ENCODE measurements around the gene SART3. TPM values are rescaled to one million over a fixed set of nuclear protein-coding genes. Genes with fewer than 3 reads are reported as not detected.

SART3 gene
- total RNA-seq, result 10 to 100 TPM; 81.2 to 99.7 TPM

- no peaks in the 10 kb centered on the region for H3K27me3 Mint-ChIP-seq
- no peaks in the 10 kb centered on the region for H3K9me3 Mint-ChIP-seq (ENCODE audit: low read depth)
- peak within 1 kb of the TSS; percentile 97 for H3K4me3 Mint-ChIP-seq
- CTCF ChIA-PET, result interaction anchor here (0.9 to 16.9 kb wide), 11 partner anchors 8 to 532 kb away, joined by 3 to 382 read pairs (median 5); partner anchors contain the start of genes ALKBH2 and FICD
- H3K4me1 Mint-ChIP-seq, result peaks cover 62% of the 10 kb centered on the region
- peaks cover 44% of the 10 kb centered on the region for H3K36me3 Mint-ChIP-seq
- peak within 1 kb of the TSS; percentile 99 for H3K27ac Mint-ChIP-seq
- DNase-seq (peak; percentile 89), ATAC-seq (peak; percentile 43)
These were observed at the start of gene SART3 for GRCh38 chr12:108560752-108561719. SART3 (minus strand) TSS chr12:108561173; CDS start chr12:108561154, 19 bp downstream.

DNA sequence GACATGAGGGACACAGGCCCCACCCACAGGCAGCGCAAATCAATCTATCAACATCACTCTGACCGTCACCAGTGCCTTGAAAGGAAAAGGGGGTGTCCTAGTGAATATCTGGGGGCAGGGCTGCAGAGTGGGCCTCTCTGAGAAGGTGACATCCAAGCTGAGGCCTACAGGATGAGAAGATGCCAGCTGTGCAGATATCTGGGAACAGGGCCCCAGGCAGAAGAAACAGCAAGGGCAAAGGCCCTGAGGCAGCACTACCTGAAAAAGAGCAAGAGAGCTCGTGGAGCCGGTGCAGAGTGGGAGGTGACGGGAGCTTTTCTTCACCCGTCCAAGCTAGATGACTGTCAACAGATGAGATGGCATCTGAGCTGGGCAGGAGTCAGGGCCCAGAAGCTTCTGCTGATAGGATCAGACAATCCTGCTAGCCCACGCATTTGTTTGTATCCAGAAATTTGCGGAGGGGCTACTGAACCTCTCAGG lies 49.4 kb upstream of the SART3 start:
- Mint-ChIP-seq H3K27me3 (peaks cover 3% of the 10 kb centered on the region), H3K9me3 (ENCODE audit: low read depth) (peaks cover 2% of the 10 kb centered on the region), H3K4me3 (no peak overlapping the region), H3K27ac (no peak overlapping the region), H3K4me1 (peaks cover 12% of the 10 kb centered on the region), H3K36me3 (peaks cover 2% of the 10 kb centered on the region)
- DNase-seq (no peak), ATAC-seq (no peak)
- CTCF ChIA-PET, result no interaction called here

- DNase-seq, result no peak
- H3K9me3 Mint-ChIP-seq (ENCODE audit: low read depth), result peaks cover 2% of the 10 kb centered on the region
- no peak overlapping the region for H3K27ac Mint-ChIP-seq
- H3K27me3 Mint-ChIP-seq, result peaks cover 6% of the 10 kb centered on the region
- H3K4me3 Mint-ChIP-seq, result no peak overlapping the region
- CTCF ChIA-PET, result interaction anchor here (1.5 kb wide), 1 partner anchor 8 kb away, joined by 9 read pairs; no protein-coding TSS in a partner anchor
- H3K36me3 Mint-ChIP-seq, result no peaks in the 10 kb centered on the region
- H3K4me1 Mint-ChIP-seq, result peaks cover 11% of the 10 kb centered on the region
- ATAC-seq, result no peak
These were observed 48.8 kb upstream of the SART3 start for GRCh38 chr12:108609537-108610335.

DNA sequence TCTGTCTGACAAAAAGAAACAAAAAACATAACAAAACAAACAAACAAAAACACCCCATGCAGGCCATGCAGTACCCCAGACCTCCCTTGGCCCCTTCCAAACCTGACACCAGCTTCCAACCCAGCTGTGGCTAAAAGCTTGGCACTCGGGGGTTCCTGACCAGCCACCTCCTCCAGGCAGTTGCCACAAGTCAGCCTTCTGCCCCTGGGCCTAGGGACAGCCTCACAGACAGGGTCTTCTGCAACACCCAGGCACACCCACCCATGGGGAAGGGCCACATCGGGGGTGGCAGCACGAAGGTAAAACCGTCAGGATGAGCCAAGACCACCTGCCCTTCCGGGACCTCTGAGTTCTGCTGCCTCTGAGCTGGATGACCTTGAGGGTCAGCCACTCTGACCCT lies 47.6 kb upstream of the SART3 start:
- Mint-ChIP-seq H3K36me3 (no peaks in the 10 kb centered on the region), H3K4me3 (no peak overlapping the region)

GRCh38 chr12:108607981-108608600 lies 47.1 kb upstream of the SART3 start:
- Mint-ChIP-seq H3K27ac (no peak overlapping the region), H3K36me3 (no peaks in the 10 kb centered on the region), H3K9me3 (ENCODE audit: low read depth) (peaks cover 2% of the 10 kb centered on the region), H3K4me3 (no peak overlapping the region), H3K4me1 (peaks cover 9% of the 10 kb centered on the region), H3K27me3 (peaks cover 7% of the 10 kb centered on the region)
- CTCF ChIA-PET, result interaction anchor here (1.3 kb wide), 1 partner anchor 10 kb away, joined by 5 read pairs; no protein-coding TSS in a partner anchor
- DNase-seq (no peak), ATAC-seq (no peak)

More for the DNA sequence above, 47.6 kb upstream of the SART3 start:
- DNase-seq (no peak), ATAC-seq (no peak)
- H3K27me3 Mint-ChIP-seq, result peaks cover 7% of the 10 kb centered on the region
- H3K27ac Mint-ChIP-seq, result no peak overlapping the region
- H3K9me3 Mint-ChIP-seq (ENCODE audit: low read depth), result peaks cover 2% of the 10 kb centered on the region
- peaks cover 11% of the 10 kb centered on the region for H3K4me1 Mint-ChIP-seq
- CTCF ChIA-PET, result interaction anchor here (1.5 kb wide), 1 partner anchor 9 kb away, joined by 9 read pairs; no protein-coding TSS in a partner anchor

- DNase-seq (no peak), ATAC-seq (no peak)
- peaks cover 2% of the 10 kb centered on the region for H3K4me1 Mint-ChIP-seq
- no peak overlapping the region for H3K27ac Mint-ChIP-seq
- H3K27me3 Mint-ChIP-seq, result peaks cover 7% of the 10 kb centered on the region
- peaks cover 2% of the 10 kb centered on the region for H3K9me3 Mint-ChIP-seq (ENCODE audit: low read depth)
- H3K4me3 Mint-ChIP-seq, result no peak overlapping the region
- CTCF ChIA-PET, result no interaction called here
- no peaks in the 10 kb centered on the region for H3K36me3 Mint-ChIP-seq
These were observed 45.5 kb upstream of the SART3 start for GRCh38 chr12:108606492-108606891.

GRCh38 chr12:108605690-108606406 lies 44.9 kb upstream of the SART3 start:
- no peak for ATAC-seq
- no peaks in the 10 kb centered on the region for H3K36me3 Mint-ChIP-seq
- H3K4me1 Mint-ChIP-seq, result peaks cover 2% of the 10 kb centered on the region
- CTCF ChIA-PET, result interaction anchor here (2.9 kb wide), 1 partner anchor 13 kb away, joined by 12 read pairs; no protein-coding TSS in a partner anchor
- H3K9me3 Mint-ChIP-seq (ENCODE audit: low read depth), result peaks cover 2% of the 10 kb centered on the region
- peak overlapping the region; percentile 82 for H3K27ac Mint-ChIP-seq
- DNase-seq, result no peak
- peak overlapping the region; percentile 24 for H3K4me3 Mint-ChIP-seq
- H3K27me3 Mint-ChIP-seq, result peaks cover 7% of the 10 kb centered on the region

DNA sequence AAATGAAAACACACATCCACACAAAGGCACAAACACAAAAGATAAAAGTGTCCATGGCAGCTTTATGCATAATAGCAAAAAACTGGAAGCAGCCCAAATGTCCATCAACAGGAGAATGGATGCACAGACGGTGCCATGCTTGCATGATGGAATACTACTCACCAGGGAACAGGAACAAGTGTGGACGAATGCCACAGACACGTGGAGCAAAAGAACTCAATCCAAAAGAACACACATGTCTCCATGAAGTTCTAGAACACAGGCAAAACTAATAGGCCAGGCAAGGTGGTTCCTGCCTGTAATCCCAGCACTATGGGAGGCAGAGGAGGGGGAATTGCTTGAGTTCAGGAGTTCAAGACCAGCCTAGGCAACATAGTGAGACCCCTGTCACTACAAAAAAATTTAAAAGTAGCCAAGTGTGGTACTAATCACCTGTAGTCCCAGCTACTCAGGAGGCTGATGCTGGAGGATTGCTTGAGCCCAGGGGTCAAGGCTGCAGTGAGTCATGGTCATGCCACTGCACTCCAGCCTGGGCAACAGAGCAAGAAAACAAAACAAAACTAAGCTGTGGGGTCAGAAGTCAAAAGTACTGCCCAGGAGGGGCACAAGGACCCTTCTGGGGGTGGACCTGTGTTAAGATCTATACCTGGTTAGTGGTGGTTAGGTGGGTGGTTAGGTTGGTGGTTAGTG lies 44.2 kb upstream of the SART3 start:
- CTCF ChIA-PET, result interaction anchor here (1.2 to 2.9 kb wide), 2 partner anchors 11 to 13 kb away, joined by 3 to 12 read pairs; no protein-coding TSS in a partner anchor
- H3K36me3 Mint-ChIP-seq, result no peaks in the 10 kb centered on the region
- H3K9me3 Mint-ChIP-seq (ENCODE audit: low read depth), result peaks cover 2% of the 10 kb centered on the region
- H3K4me3 Mint-ChIP-seq, result peak overlapping the region; percentile 9
- peaks cover 7% of the 10 kb centered on the region for H3K27me3 Mint-ChIP-seq
- peak overlapping the region; percentile 82 for H3K27ac Mint-ChIP-seq
- H3K4me1 Mint-ChIP-seq, result peaks cover 2% of the 10 kb centered on the region
- ATAC-seq (peak; percentile 10), DNase-seq (no peak)

- no peak for DNase-seq
- no peak overlapping the region for H3K27ac Mint-ChIP-seq
- H3K4me1 Mint-ChIP-seq, result peaks cover 2% of the 10 kb centered on the region
- H3K36me3 Mint-ChIP-seq, result no peaks in the 10 kb centered on the region
- no peak for ATAC-seq
- CTCF ChIA-PET, result interaction anchor here (1.0 to 2.9 kb wide), 3 partner anchors 11 to 60 kb away, joined by 3 to 12 read pairs (median 3); no protein-coding TSS in a partner anchor
- H3K4me3 Mint-ChIP-seq, result no peak overlapping the region
- peaks cover 2% of the 10 kb centered on the region for H3K9me3 Mint-ChIP-seq (ENCODE audit: low read depth)
- peaks cover 7% of the 10 kb centered on the region for H3K27me3 Mint-ChIP-seq
These were observed 43.4 kb upstream of the SART3 start for GRCh38 chr12:108604208-108604941.

GRCh38 chr12:108603743-108604142 lies 42.8 kb upstream of the SART3 start:
- Mint-ChIP-seq H3K4me1 (peaks cover 2% of the 10 kb centered on the region), H3K9me3 (ENCODE audit: low read depth) (peaks cover 2% of the 10 kb centered on the region), H3K36me3 (no peaks in the 10 kb centered on the region), H3K4me3 (no peak overlapping the region), H3K27me3 (peaks cover 7% of the 10 kb centered on the region), H3K27ac (no peak overlapping the region)
- CTCF ChIA-PET, result interaction anchor here (0.6 to 2.9 kb wide), 4 partner anchors 12 to 695 kb away, joined by 3 to 12 read pairs (median 3); no protein-coding TSS in a partner anchor
- DNase-seq (no peak), ATAC-seq (no peak)

DNA sequence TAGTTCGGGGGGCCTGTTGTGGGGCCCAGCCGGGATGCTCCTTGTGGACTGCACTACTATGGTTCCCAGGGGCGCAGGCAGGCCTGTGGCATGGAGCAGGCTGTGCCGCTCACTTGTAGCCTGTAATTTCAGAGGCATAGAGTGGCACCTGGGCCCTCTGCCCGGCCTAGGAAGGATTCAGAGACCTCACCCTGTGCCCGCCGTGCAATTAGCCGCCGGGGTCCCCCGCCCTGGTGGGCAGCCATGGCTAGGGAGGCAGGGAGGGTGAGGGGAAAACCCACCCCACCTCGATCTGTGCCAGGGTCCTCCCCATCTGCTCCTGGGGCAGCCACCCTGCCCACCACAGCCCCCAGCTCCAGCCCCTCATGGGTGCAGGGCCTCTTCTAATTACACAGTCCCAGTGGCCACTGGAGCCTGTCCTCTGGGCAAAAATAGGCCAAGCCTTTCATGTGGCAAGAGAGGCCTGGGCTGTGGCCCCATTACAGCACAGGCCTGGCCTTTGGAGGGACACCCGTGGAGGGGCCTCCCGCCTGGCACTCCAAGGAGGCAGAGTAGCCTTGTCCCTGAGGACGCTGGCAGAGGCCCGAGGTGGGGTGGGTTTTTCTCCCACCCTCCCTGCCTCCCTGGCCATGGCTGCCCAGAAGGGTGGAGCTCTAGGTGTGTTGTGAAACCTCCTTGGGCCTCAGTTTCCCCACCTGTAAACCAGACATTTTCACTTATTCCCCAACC lies 42.2 kb upstream of the SART3 start:
- H3K4me3 Mint-ChIP-seq, result no peak overlapping the region
- ATAC-seq (no peak), DNase-seq (no peak)
- H3K27ac Mint-ChIP-seq, result no peak overlapping the region
- peaks cover 7% of the 10 kb centered on the region for H3K27me3 Mint-ChIP-seq
- H3K4me1 Mint-ChIP-seq, result peaks cover 2% of the 10 kb centered on the region
- H3K9me3 Mint-ChIP-seq (ENCODE audit: low read depth), result peaks cover 2% of the 10 kb centered on the region
- CTCF ChIA-PET, result interaction anchor here (0.6 to 2.9 kb wide), 3 partner anchors 15 to 695 kb away, joined by 3 to 12 read pairs (median 3); no protein-coding TSS in a partner anchor
- no peaks in the 10 kb centered on the region for H3K36me3 Mint-ChIP-seq

Data from activated CD8-positive, alpha-beta memory T cell treated with anti-CD3 and anti-CD28 coated beads, Interleukin-2, amount 10 ng/mL, durations not matched to agents 7 days and 5 days (primary cell).